Muscle of back (tissue), 13 donors: ENCODE measurements around the gene TEX55. TPM values are rescaled to one million over a fixed set of nuclear protein-coding genes. Genes with fewer than 3 reads are reported as not detected.
"Not testable (repeated sequence)": the region's sequence is repeated elsewhere in the genome, so short reads cannot be mapped to it uniquely, and the experiment has no call there.

ENCODE experiments used
- DNase-seq, 3 donors: peaks; one replicate each; pipeline versions ENCODE4 v3.0.0 to v3.0.0-alpha.2; 2013
- long read RNA-seq, 9 donors: transcript quantifications; one replicate each; lab custom pipeline, GENCODE V29; 2026
- polyA plus RNA-seq, 10 donors: library from polyadenylated mRNA; unstranded; fragments of 120-200 nt; gene quantifications; one replicate each; pipeline ENCODE4 v1.2.1, GENCODE V29; 2013; ENCODE audit not compliant: insufficient read length in 10 of 10

The TEX55 gene
- polyA plus RNA-seq = not detected
- long read RNA-seq, donor 1 = 0 reads
- long read RNA-seq, donor 2 = 0 reads
- long read RNA-seq, donor 3 = 0 reads
- long read RNA-seq, donor 4 = 0 reads
- long read RNA-seq, donor 5 = 0 reads
- long read RNA-seq, donor 6 = 0 reads
- long read RNA-seq, donor 7 = 0 reads
- long read RNA-seq, donor 8 = 0 reads
- long read RNA-seq, donor 9 = 0 reads

- peak; percentile 15 to 44 (median 16) for DNase-seq
Measured at GRCh38 chr3:119145500-119146167, at the start of gene TEX55. TSS of gene TEX55 (plus strand) at chr3:119146165. CDS start at chr3:119146190, 25 bp downstream.

GRCh38 chr3:119098003-119098402 is 48.0 kb upstream of the TEX55 start:
- DNase-seq = peak in 1 of 3 donors; percentile 4

GRCh38 chr3:119098619-119099222 is 47.2 kb upstream of the TEX55 start:
- DNase-seq = peak; percentile 18 to 62 (median 52)

GRCh38 chr3:119099785-119100184 is 46.2 kb upstream of the TEX55 start:
- DNase-seq = no peak

- DNase-seq = no peak
Measured at GRCh38 chr3:119104031-119104430, 41.9 kb upstream of the TEX55 start.

GRCh38 chr3:119118330-119118729 is 27.6 kb upstream of the TEX55 start:
- not testable (repeated sequence) for DNase-seq

GRCh38 chr3:119120480-119120879 is 25.5 kb upstream of the TEX55 start:
- DNase-seq = no peak

GRCh38 chr3:119122350-119122749 is 23.6 kb upstream of the TEX55 start:
- no peak for DNase-seq

- no peak for DNase-seq
Measured at GRCh38 chr3:119125342-119125741, 20.6 kb upstream of the TEX55 start.

- DNase-seq = no peak
Measured at GRCh38 chr3:119125742-119126504, 20.0 kb upstream of the TEX55 start.

GRCh38 chr3:119130291-119130690 is 15.7 kb upstream of the TEX55 start:
- DNase-seq = not testable (repeated sequence)

- not testable (repeated sequence) for DNase-seq
Measured at GRCh38 chr3:119132291-119132690, 13.7 kb upstream of the TEX55 start.

- DNase-seq = not testable (repeated sequence)
Measured at GRCh38 chr3:119139360-119139759, 6.6 kb upstream of the TEX55 start.

GRCh38 chr3:119140466-119140865 is 5.5 kb upstream of the TEX55 start:
- DNase-seq = no peak

GRCh38 chr3:119145128-119145499 is 851 bp upstream of the TEX55 start:
- DNase-seq = no peak

GRCh38 chr3:119146578-119147375 is 812 bp downstream of the TEX55 start:
- no peak for DNase-seq

GRCh38 chr3:119147494-119147893 is 1.5 kb downstream of the TEX55 start:
- DNase-seq = no peak

GRCh38 chr3:119148493-119149180 is 2.7 kb downstream of the TEX55 start:
- peak in 1 of 3 donors; percentile 18 for DNase-seq

- peak in 1 of 3 donors; percentile 21 for DNase-seq
Measured at GRCh38 chr3:119149484-119149883, 3.5 kb downstream of the TEX55 start.

GRCh38 chr3:119156868-119157267 is 10.9 kb downstream of the TEX55 start:
- no peak for DNase-seq

GRCh38 chr3:119157971-119158370 is 12.0 kb downstream of the TEX55 start:
- DNase-seq = no peak
